ENCODE results near the gene CASZ1. TPM values are rescaled to one million over a fixed set of nuclear protein-coding genes. Genes with fewer than 3 reads are reported as not detected.

Gene CASZ1
- total and polyA plus RNA-seq, 12 donors, result 2.5 to 35.2 (median 7.0) TPM

- WGBS, 4 donors, result 41 to 59% (median 50%) methylated on average over 6 of the region's 6 CpGs
- DNase-seq, result no peak
- H3K27me3 ChIP-seq, result no peaks in the 10 kb centered on the region
- intact Hi-C loops (cut with DNase I), result loop anchor here (10.0 kb wide), 1 partner anchor 295 kb away; no protein-coding TSS in a partner anchor
- TF ChIP-seq CTCF (IDR thresholded peaks at IDR 0.05), result no peak
- TF ChIP-seq POLR2A (IDR thresholded peaks at IDR 0.05), result no peak
- H3K4me1 ChIP-seq (replicated peaks in 1 of 2), result peaks cover 6 to 9% of the 10 kb centered on the region in 2 donors
- no peaks in the 10 kb centered on the region for H3K36me3 ChIP-seq (replicated peaks in 1 of 2)
- H3K9me3 ChIP-seq (replicated peaks in 1 of 3), result no peaks in the 10 kb centered on the region
- H3K4me3 ChIP-seq, result no peak overlapping the region
- no peak overlapping the region for H3K27ac ChIP-seq
These were observed 3.3 kb upstream of the CASZ1 start for GRCh38 chr1:10799726-10800125.

GRCh38 chr1:10795276-10796021 is 997 bp downstream of the CASZ1 start:
- H3K4me1 ChIP-seq (replicated peaks in 1 of 2), result peaks cover 15 to 26% of the 10 kb centered on the region in 2 donors
- H3K27me3 ChIP-seq, result no peaks in the 10 kb centered on the region
- DNase-seq, result peak in 5 of 7 donors; percentile 19 to 38 (median 27)
- no peaks in the 10 kb centered on the region for H3K36me3 ChIP-seq (replicated peaks in 1 of 2)
- no peak overlapping the region for H3K27ac ChIP-seq
- intact Hi-C loops (cut with DNase I), result loop anchor here (10.0 kb wide), 1 partner anchor 291 kb away; no protein-coding TSS in a partner anchor
- no peak for TF ChIP-seq POLR2A (IDR thresholded peaks at IDR 0.05)
- TF ChIP-seq CTCF (IDR thresholded peaks at IDR 0.05), result no peak
- H3K9me3 ChIP-seq (replicated peaks in 1 of 3), result no peaks in the 10 kb centered on the region
- H3K4me3 ChIP-seq, result peak overlapping the region in 2 of 4 donors; percentile 43 to 69
- WGBS, 4 donors, result 0 to 3% (median 1%) methylated on average over 15 to 41 of the region's 41 CpGs

- WGBS, 4 donors, result 0 to 1% (median 0%) methylated on average over 8 to 58 of the region's 58 CpGs
- Histone ChIP-seq H3K27me3 (no peaks in the 10 kb centered on the region), H3K4me3 (peak overlapping the region in 2 of 4 donors; percentile 43 to 69), H3K4me1 (replicated peaks in 1 of 2) (peaks cover 15 to 26% of the 10 kb centered on the region in 2 donors), H3K9me3 (replicated peaks in 1 of 3) (no peaks in the 10 kb centered on the region), H3K36me3 (replicated peaks in 1 of 2) (no peaks in the 10 kb centered on the region), H3K27ac (peak overlapping the region in 1 of 5 donors; percentile 44)
- intact Hi-C loops (cut with DNase I), result loop anchor here (10.0 kb wide), 1 partner anchor 290 kb away; no protein-coding TSS in a partner anchor
- TF ChIP-seq POLR2A (IDR thresholded peaks at IDR 0.05), result no peak
- TF ChIP-seq CTCF (IDR thresholded peaks at IDR 0.05), result no peak
- peak in 3 of 7 donors; percentile 9 to 29 (median 25) for DNase-seq
These were observed 1.6 kb downstream of the CASZ1 start for GRCh38 chr1:10794724-10795275.

GRCh38 chr1:10793129-10793651 is 3.3 kb downstream of the CASZ1 start:
- H3K27ac ChIP-seq, result no peak overlapping the region
- WGBS, 4 donors, result 2 to 7% (median 3%) methylated on average over 9 of the region's 9 CpGs
- peaks cover 15 to 31% of the 10 kb centered on the region in 2 donors for H3K4me1 ChIP-seq (replicated peaks in 1 of 2)
- no peak overlapping the region for H3K4me3 ChIP-seq
- no peak for DNase-seq
- H3K9me3 ChIP-seq (replicated peaks in 1 of 3), result no peaks in the 10 kb centered on the region
- TF ChIP-seq POLR2A (IDR thresholded peaks at IDR 0.05), result no peak
- no peak for TF ChIP-seq CTCF (IDR thresholded peaks at IDR 0.05)
- intact Hi-C loops (cut with DNase I), result loop anchor here (10.0 kb wide), 1 partner anchor 288 kb away; no protein-coding TSS in a partner anchor
- no peaks in the 10 kb centered on the region for H3K27me3 ChIP-seq
- H3K36me3 ChIP-seq (replicated peaks in 1 of 2), result no peaks in the 10 kb centered on the region

Data from adrenal gland (tissue), 12 donors.